Liver (tissue), 9 donors: Measurements from ENCODE around the gene FHDC1. TPM values are rescaled to one million over a fixed set of nuclear protein-coding genes. Genes with fewer than 3 reads are reported as not detected.

Experiments
- DNase-seq: peaks from one replicate; pipeline ENCODE4 v3.0.0-alpha.2; 2017; ENCODE audit warnings: low spot score
- H3K27ac ChIP-seq, 2 donors: one replicate each; pipeline ENCODE4 v1.7.0; 2013; ENCODE audit warnings: inconsistent platforms in 2 of 2, low read length in 2 of 2, control low read depth in 1 of 2, low read depth in 1 of 2, mild to moderate bottlenecking in 1 of 2
- H3K27me3 ChIP-seq, 4 donors: one replicate each; pipeline versions ENCODE4 v1.6.1 to v1.7.0; 2013; ENCODE audit warnings: low read length in 3 of 4, inconsistent platforms in 1 of 4, mild to moderate bottlenecking in 1 of 4, moderate library complexity in 1 of 4; ENCODE audit not compliant: control insufficient read depth in 4 of 4, insufficient read depth in 4 of 4
- H3K36me3 ChIP-seq, 4 donors: one replicate each; pipeline versions ENCODE4 v1.6.1 to v1.7.0; 2013; ENCODE audit warnings: low read length in 3 of 4, mild to moderate bottlenecking in 3 of 4, low read depth in 1 of 4, moderate library complexity in 1 of 4; ENCODE audit not compliant: control insufficient read depth in 4 of 4, insufficient read depth in 3 of 4
- H3K4me1 ChIP-seq, 4 donors: one replicate each; pipeline versions ENCODE4 v1.6.1 to v1.7.0; 2013; ENCODE audit warnings: low read length in 3 of 4, mild to moderate bottlenecking in 3 of 4, moderate library complexity in 1 of 4; ENCODE audit not compliant: control insufficient read depth in 4 of 4, insufficient read depth in 4 of 4
- H3K4me3 ChIP-seq, 3 donors: one replicate each; pipeline versions ENCODE4 v1.6.1 to v1.7.0; 2013; ENCODE audit warnings: low read length in 3 of 3, control low read depth in 1 of 3, low read depth in 1 of 3, mild to moderate bottlenecking in 1 of 3
- H3K9ac ChIP-seq, 2 donors: one replicate each; pipeline ENCODE4 v1.7.0; 2013; ENCODE audit warnings: low read length in 2 of 2, mild to moderate bottlenecking in 2 of 2, moderate library complexity in 2 of 2, control low read depth in 1 of 2, low read depth in 1 of 2
- H3K9me3 ChIP-seq, 4 donors: one replicate each; pipeline versions ENCODE4 v1.6.1 to v1.7.0; 2013; ENCODE audit warnings: low read length in 3 of 4; ENCODE audit not compliant: control insufficient read depth in 4 of 4
- CTCF ChIP-seq: fragments of 150-350 bp; IDR thresholded peaks from 2 replicates; pipeline ENCODE4 v1.5.1; 2017; ENCODE audit warnings: improper control_type of control experiment, low read depth, low read length; ENCODE audit not compliant: missing input control
- EGR1 ChIP-seq, 2 donors: IDR thresholded peaks; 2 replicates each; pipeline ENCODE4 v1.6.1; 2016 to 2018; ENCODE audit warnings: antibody characterized with exemption in 2 of 2, low read depth in 2 of 2
- FOXA1 ChIP-seq: IDR thresholded peaks from 2 replicates; pipeline ENCODE4 v1.6.1; 2016; ENCODE audit warnings: antibody characterized with exemption
- FOXA2 ChIP-seq: IDR thresholded peaks from 2 replicates; pipeline ENCODE4 v1.6.1; 2016; ENCODE audit warnings: antibody characterized with exemption
- GABPA ChIP-seq, 2 donors: IDR thresholded peaks in 1 of 2; conservative IDR thresholded peaks in 1 of 2; 2 replicates each; pipeline ENCODE4 v1.6.1; 2016; ENCODE audit warnings: antibody characterized with exemption in 2 of 2, mild to moderate bottlenecking in 1 of 2, moderate library complexity in 1 of 2
- HNF4A ChIP-seq, 2 donors: conservative IDR thresholded peaks; 2 replicates each; pipeline ENCODE4 v1.6.1; 2016; ENCODE audit warnings: antibody characterized with exemption in 2 of 2, mild to moderate bottlenecking in 2 of 2
- HNF4G ChIP-seq: IDR thresholded peaks from 2 replicates; pipeline ENCODE4 v1.6.1; 2016; ENCODE audit warnings: antibody characterized with exemption
- JUND ChIP-seq, 2 donors: IDR thresholded peaks; 2 replicates each; pipeline ENCODE4 v1.6.1; 2016; ENCODE audit warnings: antibody characterized with exemption in 2 of 2
- MAX ChIP-seq: IDR thresholded peaks from 2 replicates; pipeline ENCODE4 v1.6.1; 2016; ENCODE audit warnings: antibody characterized with exemption
- NR2F2 ChIP-seq: IDR thresholded peaks from 2 replicates; pipeline ENCODE4 v1.6.1; 2016; ENCODE audit warnings: antibody characterized with exemption
- RAD21 ChIP-seq, 2 donors: IDR thresholded peaks; 2 replicates each; pipeline ENCODE4 v1.6.1; 2016; ENCODE audit warnings: antibody characterized with exemption in 2 of 2, mild to moderate bottlenecking in 2 of 2
- REST ChIP-seq: IDR thresholded peaks from 2 replicates; pipeline ENCODE4 v1.6.1; 2016; ENCODE audit warnings: antibody characterized with exemption, mild to moderate bottlenecking
- RXRA ChIP-seq, 2 donors: IDR thresholded peaks; 2 replicates each; pipeline ENCODE4 v1.6.1; 2017 to 2018; ENCODE audit warnings: antibody characterized with exemption in 2 of 2, mild to moderate bottlenecking in 1 of 2
- SP1 ChIP-seq: IDR thresholded peaks from 2 replicates; pipeline ENCODE4 v1.6.1; 2018; ENCODE audit warnings: antibody characterized with exemption, mild to moderate bottlenecking
- TAF1 ChIP-seq: conservative IDR thresholded peaks from 2 replicates; pipeline ENCODE4 v1.6.1; 2016; ENCODE audit warnings: antibody characterized with exemption, mild to moderate bottlenecking
- YY1 ChIP-seq: IDR thresholded peaks from 2 replicates; pipeline ENCODE4 v1.6.1; 2016; ENCODE audit warnings: antibody characterized with exemption, mild to moderate bottlenecking
- WGBS: extraction: QIAGEN DNeasy Blood & Tissue Kit; methylation state at CpG from one replicate; pipeline ENCODE4 v1.1.7; 2013; 5-methylcytosine and 5-hydroxymethylcytosine counted together
- polyA plus RNA-seq, 2 donors: library from polyadenylated mRNA; stranded (reverse) in 1 of 2; unstranded in 1 of 2; fragments of 200-250 nt in 1 of 2; fragments of >200 nt in 1 of 2; fragmentation: Nextera tagmentation in 1 of 2; extraction: Ambion mirVana in 1 of 2; gene quantifications; one replicate each; pipeline versions ENCODE4 v1.2.1 to v1.2.3, GENCODE V29; 2013 to 2015
- total RNA-seq, 2 donors: library from RNA; depleted of rRNA; stranded (reverse); fragments of >200 nt; gene quantifications; one replicate each; pipeline ENCODE4 v1.2.3, GENCODE V29; 2014
- TF ChIP-seq, protein P1 (sequence below): IDR thresholded peaks from 2 replicates; pipeline ENCODE4 v1.6.1; 2016; ENCODE audit warnings: antibody characterized with exemption
- TF ChIP-seq, protein P2 (sequence below): IDR thresholded peaks from 2 replicates; pipeline ENCODE4 v1.6.1; 2016; ENCODE audit warnings: antibody characterized with exemption
- donor health status: healthy.
- donor health status: healthy.
- donor health status: healthy.
- donor health status: healthy.
- donor health status: healthy.

The FHDC1 gene
- total and polyA plus RNA-seq, 4 donors: 0.06 to 33.0 (median 0.11) TPM

DNA sequence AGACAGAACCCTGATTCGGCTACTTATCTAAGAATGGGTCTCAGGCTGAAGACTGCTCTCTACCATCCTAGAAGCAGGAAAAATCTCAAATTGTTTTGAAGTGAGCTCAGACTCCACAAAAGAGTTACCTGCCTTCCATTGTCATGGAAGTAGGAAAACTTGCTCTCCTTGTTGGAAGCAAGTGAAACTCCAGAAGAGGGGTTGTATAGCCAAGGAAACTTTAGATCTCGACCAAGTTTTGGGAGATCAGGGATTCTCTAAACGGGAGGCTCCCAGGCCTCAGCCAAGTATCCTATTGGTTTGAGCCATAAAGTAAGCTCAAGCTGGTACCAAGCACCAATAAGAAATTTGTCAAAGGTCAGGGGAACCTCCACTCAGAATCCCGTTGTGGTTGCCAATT, 9.2 kb upstream of the FHDC1 start:
- no peaks in the 10 kb centered on the region for H3K27me3 ChIP-seq
- no peaks in the 10 kb centered on the region for H3K4me1 ChIP-seq
- H3K9me3 ChIP-seq: no peaks in the 10 kb centered on the region
- no peak for TF ChIP-seq REST
- no peak for TF ChIP-seq GABPA (IDR thresholded peaks at IDR 0.05 in 1 of 2, conservative IDR thresholded peaks at IDR 0.05 in 1 of 2)
- no peak for TF ChIP-seq YY1
- no peak for TF ChIP-seq FOXA1
- TF ChIP-seq, protein P1, sequence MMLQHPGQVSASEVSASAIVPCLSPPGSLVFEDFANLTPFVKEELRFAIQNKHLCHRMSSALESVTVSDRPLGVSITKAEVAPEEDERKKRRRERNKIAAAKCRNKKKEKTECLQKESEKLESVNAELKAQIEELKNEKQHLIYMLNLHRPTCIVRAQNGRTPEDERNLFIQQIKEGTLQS: no peak
- no peak for TF ChIP-seq RAD21 (IDR thresholded peaks at IDR 0.05)
- TF ChIP-seq RXRA (IDR thresholded peaks at IDR 0.05): no peak
- TF ChIP-seq SP1: no peak
- no peak for TF ChIP-seq TAF1
- TF ChIP-seq NR2F2: no peak
- no peak for TF ChIP-seq MAX
- no peak for TF ChIP-seq EGR1 (IDR thresholded peaks at IDR 0.05; ENCODE audit: low read depth in 2 of 2)
- TF ChIP-seq HNF4A (conservative IDR thresholded peaks at IDR 0.05): no peak
- TF ChIP-seq HNF4G: no peak
- TF ChIP-seq FOXA2: no peak
- H3K27ac ChIP-seq: no peak overlapping the region
- H3K9ac ChIP-seq: no peak overlapping the region
- no peak for DNase-seq
- H3K36me3 ChIP-seq: no peaks in the 10 kb centered on the region
- H3K4me3 ChIP-seq: no peak overlapping the region
- WGBS: 92% methylated on average over 4 of the region's 4 CpGs

GRCh38 chr4:152927737-152928136, 8.4 kb upstream of the FHDC1 start:
- Histone ChIP-seq H3K4me3 (no peak overlapping the region), H3K36me3 (no peaks in the 10 kb centered on the region), H3K27ac (no peak overlapping the region), H3K27me3 (no peaks in the 10 kb centered on the region), H3K9me3 (no peaks in the 10 kb centered on the region), H3K4me1 (no peaks in the 10 kb centered on the region), H3K9ac (no peak overlapping the region)
- DNase-seq: no peak
- TF ChIP-seq EGR1 (IDR thresholded peaks at IDR 0.05; ENCODE audit: low read depth in 2 of 2) (no peak), FOXA1 (no peak), TAF1 (no peak), JUND (IDR thresholded peaks at IDR 0.05) (no peak), NR2F2 (no peak), REST (no peak), FOXA2 (no peak), CTCF (no peak), MAX (no peak), GABPA (IDR thresholded peaks at IDR 0.05 in 1 of 2, conservative IDR thresholded peaks at IDR 0.05 in 1 of 2) (no peak)
- TF ChIP-seq, protein P2, sequence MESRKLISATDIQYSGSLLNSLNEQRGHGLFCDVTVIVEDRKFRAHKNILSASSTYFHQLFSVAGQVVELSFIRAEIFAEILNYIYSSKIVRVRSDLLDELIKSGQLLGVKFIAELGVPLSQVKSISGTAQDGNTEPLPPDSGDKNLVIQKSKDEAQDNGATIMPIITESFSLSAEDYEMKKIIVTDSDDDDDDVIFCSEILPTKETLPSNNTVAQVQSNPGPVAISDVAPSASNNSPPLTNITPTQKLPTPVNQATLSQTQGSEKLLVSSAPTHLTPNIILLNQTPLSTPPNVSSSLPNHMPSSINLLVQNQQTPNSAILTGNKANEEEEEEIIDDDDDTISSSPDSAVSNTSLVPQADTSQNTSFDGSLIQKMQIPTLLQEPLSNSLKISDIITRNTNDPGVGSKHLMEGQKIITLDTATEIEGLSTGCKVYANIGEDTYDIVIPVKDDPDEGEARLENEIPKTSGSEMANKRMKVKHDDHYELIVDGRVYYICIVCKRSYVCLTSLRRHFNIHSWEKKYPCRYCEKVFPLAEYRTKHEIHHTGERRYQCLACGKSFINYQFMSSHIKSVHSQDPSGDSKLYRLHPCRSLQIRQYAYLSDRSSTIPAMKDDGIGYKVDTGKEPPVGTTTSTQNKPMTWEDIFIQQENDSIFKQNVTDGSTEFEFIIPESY: no peak
- TF ChIP-seq, protein P1: no peak
- WGBS: 96% methylated on average over 3 of the region's 3 CpGs
